T47D (cell line): ENCODE data around the gene ITPKB.

ENCODE experiments used
- DNase-seq, 2 experiments: peaks; one replicate each; pipeline versions ENCODE4 v3.0.0 to v3.0.0-alpha.2; 2011 to 2012; ENCODE audit warnings: low read depth in 1 of 2, low spot score in 1 of 2
- JUND ChIP-seq: IDR thresholded peaks from 2 replicates; pipeline ENCODE4 v1.6.1; 2012; ENCODE audit warnings: low read depth
- in situ Hi-C: cut with HindIII; loops from 2 replicates; pipeline ENCODE4 v1.10.0; 2016; ENCODE audit warnings: low sequenced_read_pairs, low pct_unique_long_range_greater_than_20kb

ITPKB gene

GRCh38 chr1:226702957-226703831, 35.9 kb downstream of the ITPKB start:
- DNase-seq = peak; percentile 89 to 98
- peak; percentile 95 for TF ChIP-seq JUND
- in situ Hi-C loops = no loop called here

- no peak for TF ChIP-seq JUND
- no peak for DNase-seq
- in situ Hi-C loops = no loop called here
Observed at GRCh38 chr1:226702318-226702956, 36.6 kb downstream of the ITPKB start.

- in situ Hi-C loops = no loop called here
- DNase-seq = peak in 1 of 2 experiments; percentile 37
- no peak for TF ChIP-seq JUND
Observed at GRCh38 chr1:226700861-226701260, 38.2 kb downstream of the ITPKB start.

- TF ChIP-seq JUND = no peak
- DNase-seq = peak in 1 of 2 experiments; percentile 59
- in situ Hi-C loops = no loop called here
Observed at GRCh38 chr1:226699166-226699565, 39.9 kb downstream of the ITPKB start.

- peak in 1 of 2 experiments; percentile 38 for DNase-seq
- in situ Hi-C loops = no loop called here
- TF ChIP-seq JUND = no peak
Observed at GRCh38 chr1:226698659-226699058, 40.4 kb downstream of the ITPKB start.

- DNase-seq = peak; percentile 41 to 94
- in situ Hi-C loops = no loop called here
- no peak for TF ChIP-seq JUND
Observed at GRCh38 chr1:226697929-226698544, 41.0 kb downstream of the ITPKB start.

- no peak for DNase-seq
- in situ Hi-C loops = no loop called here
- TF ChIP-seq JUND = no peak
Observed at GRCh38 chr1:226697151-226697928, 41.7 kb downstream of the ITPKB start.

- no peak for DNase-seq
- TF ChIP-seq JUND = no peak
- in situ Hi-C loops = no loop called here
Observed at GRCh38 chr1:226696547-226696946, 42.5 kb downstream of the ITPKB start.

GRCh38 chr1:226695335-226695900, 43.7 kb downstream of the ITPKB start:
- DNase-seq = no peak
- in situ Hi-C loops = no loop called here
- TF ChIP-seq JUND = no peak

- TF ChIP-seq JUND = no peak
- in situ Hi-C loops = no loop called here
- DNase-seq = no peak
Observed at GRCh38 chr1:226692823-226693222, 46.3 kb downstream of the ITPKB start.

- in situ Hi-C loops = no loop called here
- TF ChIP-seq JUND = no peak
- no peak for DNase-seq
Observed at GRCh38 chr1:226692051-226692792, 46.9 kb downstream of the ITPKB start.
